GM12878 (cell line): Measurements from ENCODE around the gene TSHZ1. TPM values are rescaled to one million over a fixed set of nuclear protein-coding genes. Genes with fewer than 3 reads are reported as not detected.
A peak's percentile ranks its signal among the peaks of the same experiment; 100 is the strongest.

Source experiments
- ATAC-seq: fragments of 200-7000 bp; cut with Tn5 transposase; 3 replicates; pipeline ENCODE4 v1.9.1; 2020; ENCODE audit warnings: mild to moderate bottlenecking, moderate library complexity
- BruUV-seq: library from RNA; stranded (reverse); fragments of 400-500 nt; replicated peaks from 2 replicates; lab custom pipeline; 2021; lab: Mats Ljungman, UMichigan
- CTCF ChIA-PET: fragments of 300-600 bp; sonication (Branson Sonifier 250); formaldehyde crosslinking; extraction: SDS; loops from one replicate; lab custom pipeline; 2021; ENCODE audit warnings: inconsistent platforms; lab: Yijun Ruan, JAX
- POLR2A ChIA-PET: fragments of 350-600 bp; formaldehyde crosslinking; extraction: SDS; loops from one replicate; lab custom pipeline; 2021; ENCODE audit warnings: inconsistent platforms; lab: Charles Lee
- RAD21 ChIA-PET: fragments of 300-600 bp; sonication (Branson Sonifier 250); formaldehyde crosslinking; loops from one replicate; lab custom pipeline; 2023; ENCODE audit warnings: antibody characterized with exemption; ENCODE audit not compliant: unreplicated experiment; lab: Charles Lee
- SMC1A ChIA-PET: fragments of 300-600 bp; sonication (Branson Sonifier 250); formaldehyde crosslinking; loops from one replicate; lab custom pipeline; 2023; ENCODE audit not compliant: unreplicated experiment, uncharacterized antibody; lab: Charles Lee
- DNase-seq: peaks from one replicate; pipeline ENCODE4 v3.0.0-alpha.2; 2011; ENCODE audit warnings: low read depth, low spot score
- FAIRE-seq: peaks from 3 replicates; lab custom pipeline; 2011; peaks lifted over from hg19 to GRCh38; lab: Jason Lieb, UNC
- H2AFZ ChIP-seq: 2 replicates; pipeline ENCODE4 v1.6.0; 2011; ENCODE audit warnings: low read depth, low read length, control low read depth; ENCODE audit not compliant: control insufficient read depth
- H3K27ac ChIP-seq: 2 replicates; pipeline ENCODE4 v1.5.1; 2011; ENCODE audit warnings: control low read depth; ENCODE audit not compliant: control insufficient read depth, insufficient read depth
- H3K27me3 ChIP-seq, 2 experiments: replicated peaks in 1 of 2; 2 replicates each; pipeline versions ENCODE4 v1.6.0 to v1.6.1; 2011; ENCODE audit warnings: low read length in 1 of 2; ENCODE audit not compliant: control insufficient read depth in 2 of 2, insufficient read depth in 2 of 2
- H3K36me3 ChIP-seq, 2 experiments: 2 replicates each; pipeline ENCODE4 v1.5.1; 2011; ENCODE audit warnings: low read length in 1 of 2; ENCODE audit not compliant: control insufficient read depth in 2 of 2, insufficient read depth in 2 of 2
- H3K4me1 ChIP-seq: 2 replicates; pipeline ENCODE4 v1.6.1; 2011; ENCODE audit warnings: mild to moderate bottlenecking, low read length, moderate library complexity, mixed read lengths; ENCODE audit not compliant: control insufficient read depth, insufficient read depth
- H3K4me2 ChIP-seq: 2 replicates; pipeline ENCODE4 v1.6.0; 2011; ENCODE audit warnings: control low read depth; ENCODE audit not compliant: control insufficient read depth, insufficient read depth
- H3K4me3 ChIP-seq: fragments of 200-600 bp; sonication (generic); 2 replicates; pipeline ENCODE4 v1.5.1; 2016
- H3K79me2 ChIP-seq: 2 replicates; pipeline ENCODE4 v1.6.0; 2011; ENCODE audit warnings: low read length; ENCODE audit not compliant: control insufficient read depth, insufficient read depth
- H3K9ac ChIP-seq: 2 replicates; pipeline ENCODE4 v1.8.0; 2011; ENCODE audit warnings: low read length, control low read depth, mixed read lengths; ENCODE audit not compliant: control insufficient read depth, insufficient read depth
- H3K9me3 ChIP-seq: replicated peaks from 3 replicates; pipeline ENCODE4 v1.5.1; 2011; ENCODE audit warnings: mild to moderate bottlenecking, low read length; ENCODE audit not compliant: control insufficient read depth, insufficient read depth
- H4K20me1 ChIP-seq: 2 replicates; pipeline ENCODE4 v1.6.0; 2011; ENCODE audit not compliant: control insufficient read depth, insufficient read depth
- BACH1 ChIP-seq: fragments of 450-650 bp; IDR thresholded peaks from 2 replicates; pipeline ENCODE4 v1.6.1; 2017; ENCODE audit warnings: mild to moderate bottlenecking, borderline replicate concordance
- CREB1 ChIP-seq: IDR thresholded peaks from 2 replicates; pipeline ENCODE4 v1.6.1; 2012; ENCODE audit warnings: low read depth, mild to moderate bottlenecking, inconsistent platforms
- EED ChIP-seq: sonication (generic); IDR thresholded peaks from 2 replicates; pipeline ENCODE4 v1.6.1; 2016; ENCODE audit warnings: antibody characterized with exemption, low read depth
- MEF2A ChIP-seq: IDR thresholded peaks from 2 replicates; pipeline ENCODE4 v1.6.1; 2011; ENCODE audit warnings: low read depth, mild to moderate bottlenecking, low read length, moderate library complexity; ENCODE audit not compliant: insufficient read depth
- SREBF1 ChIP-seq: IDR thresholded peaks from 2 replicates; pipeline ENCODE4 v1.6.1; 2012; ENCODE audit warnings: mild to moderate bottlenecking, low read length
- STAT1 ChIP-seq: fragments of 450-650 bp; conservative IDR thresholded peaks from 2 replicates; pipeline ENCODE4 v1.6.1; 2014; ENCODE audit warnings: antibody characterized with exemption, mild to moderate bottlenecking
- ZNF207 ChIP-seq: fragments of 450-650 bp; IDR thresholded peaks from 2 replicates; pipeline ENCODE4 v1.6.1; 2014; ENCODE audit warnings: antibody characterized with exemption, mild to moderate bottlenecking, borderline replicate concordance
- WGBS: methylation state at CpG from one replicate; pipeline ENCODE4 v1.1.6; 2016; ENCODE audit warnings: low lambda C conversion rate; ENCODE audit not compliant: insufficient replicate concordance, insufficient coverage; ENCODE audit errors: missing lambda C conversion rate; 5-methylcytosine and 5-hydroxymethylcytosine counted together
- in situ Hi-C: fragments of 300-500 bp; cut with MboI; formaldehyde crosslinking; loops from 9 replicates; pipeline ENCODE4 v1.14.3; 2018; ENCODE audit warnings: mixed read lengths
- intact Hi-C: fragments of 100-400 bp; cut with micrococcal nuclease; formaldehyde crosslinking; loops from one replicate; pipeline ENCODE4 v1.14.2; 2022; ENCODE audit not compliant: unreplicated experiment
- polyA plus RNA-seq, 11 experiments: library from polyadenylated mRNA; depleted of rRNA in 4 of 11; unstranded in 6 of 11; stranded (reverse) in 5 of 11; fragments of >200 nt; fragmentation: Nextera tagmentation in 4 of 11; fragmentation: Illumina TruSeq in 1 of 11; extraction: Ambion mirVana in 4 of 11; extraction: Trizol in 1 of 11; gene quantifications; 1 replicate in 1 of 11; 2 replicates in 10 of 11; pipeline versions ENCODE4 v1.2.1 to v1.2.3, GENCODE V29; 2011 to 2016; ENCODE audit warnings: inconsistent platforms in 2 of 11, missing spikeins in 2 of 11, low read depth in 1 of 11
- total RNA-seq, 4 experiments: library from RNA; depleted of rRNA in 3 of 4; stranded (reverse); fragments of >200 nt in 3 of 4; fragmentation: Illumina TruSeq in 1 of 4; extraction: Trizol in 1 of 4; gene quantifications; 2 replicates each; pipeline versions ENCODE4 v1.2.1 to v1.2.3, GENCODE V29; 2013 to 2021
- TF ChIP-seq, protein P1 (sequence below): fragments of 450-650 bp; IDR thresholded peaks from 2 replicates; pipeline ENCODE4 v1.6.1; 2016; ENCODE audit warnings: mild to moderate bottlenecking

The TSHZ1 gene
- total and polyA plus RNA-seq, 10 of the 15 experiments (the other 5 are each of a cell fraction or from before 2014, with no cell fraction given) = 2.2 to 15.2 (median 5.1) TPM

DNA sequence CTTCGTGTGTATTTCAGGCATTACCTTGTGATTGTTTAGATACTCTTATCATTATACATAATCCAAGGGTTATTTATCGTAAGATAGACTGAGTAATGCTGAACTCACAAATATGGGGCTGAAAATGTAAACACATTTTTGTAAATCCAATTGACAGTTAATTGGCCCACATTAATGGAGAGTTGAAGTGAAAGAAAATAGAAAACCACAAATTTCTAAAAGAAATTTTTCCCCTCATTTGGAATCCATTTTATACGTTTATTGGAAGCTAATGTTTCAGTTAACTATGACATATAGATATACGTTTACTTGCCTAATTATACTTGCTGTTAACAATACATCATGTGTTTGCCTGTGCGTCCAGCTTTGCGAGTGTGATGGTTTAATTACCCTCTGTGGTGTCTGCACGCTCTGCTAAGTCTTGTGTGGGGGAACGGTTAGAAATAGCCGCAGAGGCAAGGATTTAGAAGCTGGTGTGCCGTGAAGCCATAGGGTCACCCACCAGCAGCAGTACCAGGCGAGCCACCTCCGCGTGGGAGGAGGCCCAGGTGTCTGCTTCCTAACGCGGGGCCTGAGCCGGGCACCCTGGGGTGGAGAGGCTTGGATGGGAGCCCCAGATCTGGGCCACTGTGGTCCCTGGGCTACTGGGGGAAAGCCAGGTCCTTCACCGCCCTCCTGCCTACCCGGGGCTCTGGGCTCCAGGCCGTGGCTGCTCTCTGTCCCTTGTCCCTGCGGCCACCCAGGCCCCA lies 38.0 kb downstream of the TSHZ1 start:
- ChIA-PET CTCF (no interaction called here), SMC1A (interaction anchor here (0.9 kb wide), 1 partner anchor 13 kb away, joined by 3 read pairs; no protein-coding TSS in a partner anchor), POLR2A (interaction anchor here (0.7 kb wide), 1 partner anchor 20 kb away, joined by 4 read pairs; no protein-coding TSS in a partner anchor)
- no peak for DNase-seq
- Histone ChIP-seq H3K79me2 (peaks cover 25% of the 10 kb centered on the region), H3K9me3 (no peaks in the 10 kb centered on the region), H3K4me1 (peaks cover 14% of the 10 kb centered on the region), H3K4me2 (peak overlapping the region; percentile 88), H3K4me3 (peak overlapping the region; percentile 49; the same call in 1 of the 2 replicates)
- FAIRE-seq = peak; percentile 13
- ATAC-seq = no peak
- BruUV-seq = no TSS peak
- no peak for TF ChIP-seq BACH1
- TF ChIP-seq, protein P1, sequence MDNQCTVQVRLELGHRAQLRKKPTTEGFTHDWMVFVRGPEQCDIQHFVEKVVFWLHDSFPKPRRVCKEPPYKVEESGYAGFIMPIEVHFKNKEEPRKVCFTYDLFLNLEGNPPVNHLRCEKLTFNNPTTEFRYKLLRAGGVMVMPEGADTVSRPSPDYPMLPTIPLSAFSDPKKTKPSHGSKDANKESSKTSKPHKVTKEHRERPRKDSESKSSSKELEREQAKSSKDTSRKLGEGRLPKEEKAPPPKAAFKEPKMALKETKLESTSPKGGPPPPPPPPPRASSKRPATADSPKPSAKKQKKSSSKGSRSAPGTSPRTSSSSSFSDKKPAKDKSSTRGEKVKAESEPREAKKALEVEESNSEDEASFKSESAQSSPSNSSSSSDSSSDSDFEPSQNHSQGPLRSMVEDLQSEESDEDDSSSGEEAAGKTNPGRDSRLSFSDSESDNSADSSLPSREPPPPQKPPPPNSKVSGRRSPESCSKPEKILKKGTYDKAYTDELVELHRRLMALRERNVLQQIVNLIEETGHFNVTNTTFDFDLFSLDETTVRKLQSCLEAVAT = 0 out of 2 replicates have a peak, but pooled peaks have one; percentile 21
- TF ChIP-seq, all 136 proteins: peak for 1
- no peaks in the 10 kb centered on the region for H4K20me1 ChIP-seq
- H3K27me3 ChIP-seq = no peaks in the 10 kb centered on the region
- no peaks in the 10 kb centered on the region for H3K36me3 ChIP-seq
- intact Hi-C loops = no loop called here
- in situ Hi-C loops = no loop called here
- peak overlapping the region; percentile 83 for H3K27ac ChIP-seq
- H2AFZ ChIP-seq = peak overlapping the region; percentile 82
- WGBS = 93% methylated on average over 20 of the region's 20 CpGs
- H3K9ac ChIP-seq = peak overlapping the region; percentile 65
- RAD21 ChIA-PET = interaction anchor here (0.6 to 1.0 kb wide), 3 partner anchors 9 to 39 kb away, joined by 3 read pairs; partner anchors contain the start of genes PTGR3 and TSHZ1

DNA sequence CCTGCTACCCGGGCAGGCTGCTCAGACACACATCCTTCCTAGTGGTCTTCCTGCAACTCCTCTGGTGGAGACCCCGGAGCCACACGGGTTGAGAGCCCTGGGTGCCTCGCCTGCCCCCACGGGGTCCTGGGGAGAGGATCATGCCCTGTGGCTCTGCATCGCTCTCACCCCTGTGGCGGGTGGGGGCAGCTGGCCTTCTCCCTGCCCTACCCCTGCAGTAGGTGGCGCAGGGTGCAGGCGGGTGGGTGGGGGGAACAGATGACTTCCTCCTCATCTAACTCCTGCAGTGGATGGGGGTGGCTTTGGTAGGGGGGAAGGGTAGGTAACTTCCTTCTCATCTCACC lies 38.5 kb downstream of the TSHZ1 start:
- FAIRE-seq = no peak
- H3K4me1 ChIP-seq = peaks cover 14% of the 10 kb centered on the region

More for the DNA sequence above, 38.5 kb downstream of the TSHZ1 start:
- no TSS peak for BruUV-seq
- Histone ChIP-seq H3K27me3 (no peaks in the 10 kb centered on the region), H3K9ac (no peak overlapping the region), H2AFZ (no peak overlapping the region), H3K9me3 (no peaks in the 10 kb centered on the region), H3K4me2 (no peak overlapping the region), H3K36me3 (no peaks in the 10 kb centered on the region), H4K20me1 (no peaks in the 10 kb centered on the region), H3K79me2 (peaks cover 25% of the 10 kb centered on the region), H3K4me3 (no peak overlapping the region), H3K27ac (no peak overlapping the region)
- intact Hi-C loops = no loop called here
- SMC1A ChIA-PET = no interaction called here
- RAD21 ChIA-PET = no interaction called here
- DNase-seq = no peak
- POLR2A ChIA-PET = no interaction called here
- in situ Hi-C loops = no loop called here
- no peak for TF ChIP-seq ZNF207
- no peak for TF ChIP-seq SREBF1
- TF ChIP-seq MEF2A = no peak
- no peak for TF ChIP-seq STAT1
- TF ChIP-seq CREB1 = no peak
- no peak for TF ChIP-seq EED
- CTCF ChIA-PET = no interaction called here
- 92% methylated on average over 9 of the region's 9 CpGs for WGBS
- no peak for ATAC-seq
